ACC112 (cell line): Measurements from ENCODE around the gene GKN1.

Source experiments
- H2AFZ ChIP-seq: fragments of 200-600 bp; sonication (generic); one replicate; pipeline ENCODE4 v1.6.0; 2017; ENCODE audit warnings: antibody characterized with exemption, low read length; ENCODE audit not compliant: unreplicated experiment
- H3K27ac ChIP-seq: fragments of 200-600 bp; sonication (generic); 2 replicates; pipeline ENCODE4 v1.5.1; 2014; ENCODE audit warnings: low read depth, mild to moderate bottlenecking, antibody characterized with exemption, low read length, moderate library complexity
- H3K27me3 ChIP-seq: fragments of 200-600 bp; sonication (generic); 2 replicates; pipeline ENCODE4 v1.6.1; 2014; ENCODE audit warnings: mild to moderate bottlenecking, antibody characterized with exemption, low read length, moderate library complexity, mixed read lengths; ENCODE audit not compliant: insufficient read depth
- H3K36me3 ChIP-seq: fragments of 200-600 bp; sonication (generic); 2 replicates; pipeline ENCODE4 v1.6.1; 2016; ENCODE audit warnings: mild to moderate bottlenecking, antibody characterized with exemption, low read length, moderate library complexity, mixed read lengths; ENCODE audit not compliant: insufficient read depth
- H3K4me1 ChIP-seq: fragments of 200-600 bp; sonication (generic); one replicate; pipeline ENCODE4 v1.6.1; 2016; ENCODE audit warnings: low read length, mixed read lengths; ENCODE audit not compliant: insufficient read depth, unreplicated experiment, control insufficient read depth
- H3K4me3 ChIP-seq: fragments of 200-600 bp; sonication (generic); 2 replicates; pipeline ENCODE4 v1.5.1; 2014; ENCODE audit warnings: mild to moderate bottlenecking, low read depth, low read length
- H3K79me2 ChIP-seq: fragments of 200-600 bp; sonication (generic); one replicate; pipeline ENCODE4 v1.6.0; 2016; ENCODE audit warnings: low read length; ENCODE audit not compliant: control insufficient read depth, unreplicated experiment, insufficient read depth

The GKN1 gene

GRCh38 chr2:69018678-69019095, 44.3 kb downstream of the GKN1 start:
- Histone ChIP-seq H3K27ac (no peak overlapping the region), H3K4me1 (peaks cover 41% of the 10 kb centered on the region), H3K27me3 (no peaks in the 10 kb centered on the region)

GRCh38 chr2:69020496-69021426, 46.3 kb downstream of the GKN1 start:
- no peak overlapping the region for H2AFZ ChIP-seq
- no peak overlapping the region for H3K27ac ChIP-seq
- no peaks in the 10 kb centered on the region for H3K36me3 ChIP-seq
- H3K79me2 ChIP-seq, result peaks cover 93% of the 10 kb centered on the region
- no peaks in the 10 kb centered on the region for H3K27me3 ChIP-seq
- peaks cover 41% of the 10 kb centered on the region for H3K4me1 ChIP-seq
- H3K4me3 ChIP-seq, result no peak overlapping the region

More at GRCh38 chr2:69018678-69019095, 44.3 kb downstream of the GKN1 start:
- no peak overlapping the region for H2AFZ ChIP-seq
- H3K79me2 ChIP-seq, result peaks cover 94% of the 10 kb centered on the region
- no peaks in the 10 kb centered on the region for H3K36me3 ChIP-seq
- no peak overlapping the region for H3K4me3 ChIP-seq

GRCh38 chr2:69021727-69022126, 47.3 kb downstream of the GKN1 start:
- H3K27ac ChIP-seq, result no peak overlapping the region
- peaks cover 94% of the 10 kb centered on the region for H3K79me2 ChIP-seq
- peaks cover 37% of the 10 kb centered on the region for H3K4me1 ChIP-seq
- no peak overlapping the region for H2AFZ ChIP-seq
- H3K4me3 ChIP-seq, result no peak overlapping the region
- H3K27me3 ChIP-seq, result no peaks in the 10 kb centered on the region
- H3K36me3 ChIP-seq, result no peaks in the 10 kb centered on the region

GRCh38 chr2:69022548-69022947, 48.1 kb downstream of the GKN1 start:
- Histone ChIP-seq H3K79me2 (peaks cover 94% of the 10 kb centered on the region), H3K4me1 (peaks cover 29% of the 10 kb centered on the region), H3K4me3 (no peak overlapping the region), H3K27me3 (no peaks in the 10 kb centered on the region), H3K27ac (no peak overlapping the region), H3K36me3 (peaks cover 3% of the 10 kb centered on the region; the same call in 1 of the 2 replicates), H2AFZ (no peak overlapping the region)

GRCh38 chr2:69023236-69023635, 48.8 kb downstream of the GKN1 start:
- H3K27ac ChIP-seq, result no peak overlapping the region
- H3K4me1 ChIP-seq, result peaks cover 25% of the 10 kb centered on the region
- no peak overlapping the region for H3K4me3 ChIP-seq
- H2AFZ ChIP-seq, result no peak overlapping the region
- no peaks in the 10 kb centered on the region for H3K27me3 ChIP-seq
- H3K36me3 ChIP-seq, result peaks cover 7% of the 10 kb centered on the region
- H3K79me2 ChIP-seq, result peaks cover 88% of the 10 kb centered on the region

- H2AFZ ChIP-seq, result no peak overlapping the region
These were observed 51.6 kb downstream of the GKN1 start for GRCh38 chr2:69026026-69026425.

GRCh38 chr2:69026691-69027459, 52.4 kb downstream of the GKN1 start:
- Histone ChIP-seq H3K4me1 (peaks cover 5% of the 10 kb centered on the region), H3K36me3 (peaks cover 7% of the 10 kb centered on the region), H3K27me3 (no peaks in the 10 kb centered on the region), H3K79me2 (peaks cover 64% of the 10 kb centered on the region), H2AFZ (no peak overlapping the region), H3K4me3 (no peak overlapping the region), H3K27ac (no peak overlapping the region)

More at GRCh38 chr2:69026026-69026425, 51.6 kb downstream of the GKN1 start:
- Histone ChIP-seq H3K4me1 (peaks cover 9% of the 10 kb centered on the region), H3K27ac (no peak overlapping the region), H3K27me3 (no peaks in the 10 kb centered on the region), H3K79me2 (peaks cover 66% of the 10 kb centered on the region), H3K4me3 (no peak overlapping the region), H3K36me3 (peaks cover 7% of the 10 kb centered on the region)
